ENCODE measurements around the gene PBX4.
A peak's percentile ranks its signal among the peaks of the same experiment; 100 is the strongest.
"Not testable (repeated sequence)": the region's sequence is repeated elsewhere in the genome, so short reads cannot be mapped to it uniquely, and the experiment has no call there.

PBX4 gene

DNA sequence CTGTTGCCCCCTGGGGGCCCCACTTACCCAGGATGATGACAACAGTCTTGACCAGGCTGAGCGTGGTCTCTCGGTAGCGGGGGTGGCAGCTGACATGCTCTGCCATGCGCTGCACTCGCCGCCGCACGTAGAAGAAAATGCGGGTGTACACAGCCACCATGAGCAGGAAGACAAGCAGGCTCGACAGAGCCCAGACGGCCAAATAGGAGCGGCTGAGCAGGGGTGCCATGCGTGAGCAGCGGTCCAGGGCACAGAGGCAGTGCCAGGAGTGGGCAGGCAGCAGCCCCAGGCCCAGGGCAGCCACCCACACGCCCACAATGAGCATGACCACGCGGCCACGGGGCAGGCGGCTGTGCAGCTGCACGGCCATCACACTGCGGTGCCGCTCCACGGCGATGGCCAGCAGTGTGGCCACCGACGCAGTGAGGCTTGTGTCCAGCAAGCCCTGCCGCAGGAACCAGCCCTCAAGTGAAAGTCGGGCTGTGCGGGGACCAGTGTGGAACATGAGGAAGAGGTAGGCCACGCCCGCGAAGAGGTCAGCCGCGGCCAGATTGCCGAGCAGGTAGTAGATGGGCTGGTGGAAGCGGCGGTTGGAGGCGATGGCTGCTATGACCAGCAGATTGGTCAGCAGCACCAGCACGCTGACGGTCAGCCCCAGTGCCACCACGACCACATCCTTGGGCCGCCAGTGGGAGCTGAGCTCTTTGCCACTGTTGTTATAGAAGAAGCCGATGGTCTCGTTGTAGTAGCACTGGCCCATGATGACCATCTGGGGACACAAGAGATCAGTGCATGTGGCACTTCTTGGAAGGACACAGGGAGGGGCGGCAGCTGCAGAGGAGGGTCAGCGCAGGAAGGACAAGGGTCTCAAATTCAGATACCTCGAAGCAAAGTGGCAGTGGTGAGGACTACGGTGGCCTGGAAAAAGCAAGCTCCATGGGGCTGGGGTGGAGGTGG lies 8.3 kb upstream of the PBX4 start:
- DNase-seq (ENCODE audit: low read depth, low spot score): no peak

DNA sequence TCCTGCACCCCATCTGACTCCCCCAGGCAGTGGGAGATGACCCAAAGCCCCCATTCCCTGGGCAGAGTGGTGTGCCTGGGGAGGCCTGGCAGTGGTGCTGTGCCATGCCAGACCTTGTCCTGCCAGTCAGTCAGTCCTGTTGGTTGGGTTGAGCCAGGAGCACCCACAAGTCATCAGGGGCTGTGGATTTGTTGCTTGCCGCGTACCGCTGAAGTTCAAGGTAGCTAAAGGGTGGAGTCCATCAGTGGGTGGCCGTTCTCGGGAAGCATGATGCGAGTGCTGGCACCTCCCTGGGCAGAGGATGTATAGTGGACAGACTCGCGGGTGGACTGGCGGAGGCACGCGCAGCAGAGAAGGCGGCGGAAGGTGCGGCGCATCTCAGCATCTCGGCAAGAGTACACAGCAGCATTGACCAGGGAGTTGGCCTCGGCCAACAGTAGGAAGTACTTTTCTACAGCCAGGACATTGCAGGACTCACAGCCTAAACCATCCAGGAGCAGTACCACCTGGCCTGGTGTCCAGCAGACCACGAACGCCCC lies 5.6 kb upstream of the PBX4 start:
- no peak for DNase-seq (ENCODE audit: low read depth, low spot score)

DNA sequence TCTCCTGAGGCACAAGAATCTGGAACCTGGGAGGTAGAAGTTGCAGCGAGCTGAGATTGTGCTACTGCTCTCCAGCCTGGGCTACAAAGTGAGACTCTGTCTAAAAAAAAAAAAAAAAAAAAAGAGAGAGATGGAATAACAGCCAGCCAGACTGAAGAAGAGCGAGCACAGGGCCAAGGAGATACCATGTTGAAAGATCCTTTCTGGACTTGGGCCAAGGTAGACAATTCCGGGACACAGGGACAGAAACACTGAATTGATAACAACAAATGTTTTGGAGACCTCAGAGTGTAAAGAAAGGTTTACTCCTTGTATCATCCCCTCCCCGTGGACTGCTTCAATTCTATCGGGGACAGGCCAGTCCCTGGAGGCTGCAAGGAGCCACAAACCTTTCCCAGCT lies 4.9 kb upstream of the PBX4 start:
- DNase-seq (ENCODE audit: low read depth, low spot score): no peak

DNA sequence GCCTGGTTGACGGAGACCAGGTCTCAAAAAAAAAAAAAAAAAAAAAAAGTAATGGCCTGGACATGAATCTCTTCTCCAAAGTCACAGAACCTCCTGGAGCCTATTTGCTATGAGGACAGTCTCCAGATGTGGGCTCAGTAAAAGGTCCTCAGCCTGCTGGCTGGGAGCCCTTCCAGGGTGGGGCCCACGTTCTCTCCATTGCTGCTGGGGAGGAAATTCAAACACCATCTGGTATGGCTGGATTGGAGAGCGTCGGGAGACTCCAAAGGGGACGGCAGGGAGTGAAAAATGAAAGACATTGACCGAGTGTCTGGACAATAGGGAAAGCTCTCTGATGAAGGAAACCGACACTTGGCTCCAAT lies 1.3 kb upstream of the PBX4 start:
- no peak for DNase-seq (ENCODE audit: low read depth, low spot score)

DNA sequence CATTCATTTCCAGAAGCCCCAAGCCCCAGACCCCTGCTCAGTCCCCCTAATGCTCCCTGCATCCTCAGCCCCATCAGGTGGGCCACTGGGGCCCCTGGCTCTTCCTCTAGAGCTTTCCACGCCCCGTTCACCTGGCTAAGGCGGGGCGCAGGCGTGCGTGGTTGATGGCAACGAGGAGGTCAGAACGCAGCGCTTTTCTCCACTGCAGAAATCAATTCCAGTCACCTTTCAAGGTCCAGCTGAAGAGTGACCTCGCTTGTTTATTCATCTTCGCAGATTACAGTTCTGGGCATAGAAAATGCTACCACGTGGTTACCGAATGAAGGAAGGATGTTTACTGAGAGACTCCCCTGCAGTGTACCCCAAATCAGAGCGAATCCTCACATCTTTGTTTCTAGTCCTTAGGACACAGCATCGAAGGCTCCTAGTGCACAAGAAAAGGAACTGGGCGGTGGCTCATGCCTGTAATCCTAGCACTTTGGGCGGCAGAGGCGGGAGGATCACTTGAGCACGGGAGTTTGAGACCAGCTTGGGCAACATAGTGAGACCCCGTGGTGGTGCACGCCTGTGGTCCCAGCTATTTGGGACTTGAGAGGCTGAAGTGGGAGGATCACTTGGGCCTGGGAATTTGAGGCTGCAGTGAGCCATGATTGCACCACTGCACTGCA lies 828 bp upstream of the PBX4 start:
- DNase-seq (ENCODE audit: low read depth, low spot score): no peak

DNA sequence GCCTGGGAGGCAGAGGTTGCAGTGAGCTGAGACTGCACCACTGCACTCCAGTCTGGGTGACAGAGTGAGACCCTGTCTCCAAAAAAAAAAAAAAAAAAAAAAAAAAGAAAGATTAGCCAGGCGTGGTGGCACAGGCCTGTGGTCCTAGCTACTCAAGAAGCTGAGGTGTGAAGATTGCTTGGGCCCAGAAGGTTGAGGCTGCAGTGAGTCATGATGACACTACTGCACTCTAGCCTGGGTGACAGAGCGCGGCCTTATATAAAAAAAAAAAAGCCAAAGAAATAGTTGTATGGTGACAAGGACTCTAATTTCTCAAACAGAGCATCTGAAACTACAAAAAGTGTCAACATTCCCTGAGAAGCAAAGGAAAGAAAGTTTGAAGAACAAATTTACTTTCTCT lies 3.4 kb downstream of the PBX4 start:
- DNase-seq (ENCODE audit: low read depth, low spot score): no peak

DNA sequence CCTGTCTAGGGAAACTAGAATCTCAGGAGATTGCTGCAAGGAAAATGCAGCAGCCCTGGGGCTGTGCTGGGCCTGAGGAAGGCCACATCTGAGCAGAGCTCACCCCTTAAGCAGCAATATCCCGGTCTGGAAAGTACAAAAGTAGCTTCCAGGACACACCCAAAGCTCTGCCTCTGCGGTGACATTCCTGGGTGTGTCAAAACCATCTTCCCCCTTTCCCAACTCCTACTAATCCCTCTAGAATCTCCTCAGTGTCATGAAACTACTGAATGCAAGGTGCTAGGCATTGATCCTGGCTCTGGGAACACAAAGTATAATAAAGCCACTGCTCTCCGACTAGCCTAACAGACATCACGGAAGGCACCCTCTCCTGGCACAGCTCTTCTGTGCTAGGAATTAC lies 5.0 kb downstream of the PBX4 start:
- DNase-seq (ENCODE audit: low read depth, low spot score): peak; percentile 77

DNA sequence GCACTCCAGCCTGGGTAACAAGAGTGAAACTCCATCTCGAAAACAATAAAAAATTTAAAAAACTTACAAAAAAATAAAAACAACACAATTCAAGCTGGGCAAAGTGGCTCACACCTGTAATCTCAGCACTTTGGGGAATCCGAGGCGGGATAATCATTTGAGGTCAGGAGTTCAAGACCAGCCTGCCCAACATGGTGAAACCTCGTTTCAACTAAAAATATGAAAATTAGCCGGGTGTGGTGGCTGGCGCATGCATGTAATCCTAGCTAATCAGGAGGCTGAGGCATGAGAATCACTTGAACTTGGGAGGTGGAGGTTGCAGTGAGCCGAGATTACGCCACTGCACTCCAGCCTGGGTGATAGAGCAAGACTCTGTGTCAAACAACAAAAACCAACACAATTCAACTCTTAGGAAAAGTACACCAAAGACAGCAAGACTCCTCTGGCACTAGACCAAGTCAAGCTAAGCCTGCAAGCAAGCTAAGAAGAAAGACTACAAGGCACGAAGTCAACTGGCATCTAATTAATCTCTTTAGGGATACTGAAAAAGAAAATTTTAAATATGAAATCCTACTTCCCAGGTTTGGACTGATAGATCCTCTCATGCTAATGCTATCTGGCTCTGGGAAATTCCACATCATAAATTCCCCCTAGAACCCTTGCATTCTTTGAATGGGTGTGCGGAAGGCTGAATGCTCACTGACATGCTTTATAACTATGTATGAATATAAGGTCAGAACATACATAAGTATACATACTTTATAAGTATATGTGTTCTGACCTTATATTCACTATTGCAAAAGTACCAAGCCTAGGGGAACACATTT lies 7.9 kb downstream of the PBX4 start:
- no peak for DNase-seq (ENCODE audit: low read depth, low spot score)

DNA sequence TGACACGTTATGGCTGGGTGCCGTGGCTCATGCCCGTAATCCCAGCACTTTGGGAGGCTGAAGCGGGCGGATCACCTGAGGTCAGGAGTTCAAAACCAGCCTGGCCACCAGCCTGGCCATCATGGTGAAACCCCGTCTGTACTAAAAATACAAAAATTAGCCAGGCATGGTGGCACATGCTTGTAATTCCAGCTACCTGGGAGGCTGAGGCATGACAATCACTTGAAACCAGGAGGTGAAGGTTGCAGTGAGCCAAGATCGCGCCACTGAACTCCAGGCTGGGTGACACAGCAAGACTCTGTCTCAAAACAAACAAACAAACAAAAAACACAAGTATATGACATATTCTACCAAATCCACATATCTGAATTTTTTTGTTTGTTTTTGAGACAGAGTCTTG lies 11.8 kb downstream of the PBX4 start:
- not testable (repeated sequence) for DNase-seq (ENCODE audit: low read depth, low spot score)

DNA sequence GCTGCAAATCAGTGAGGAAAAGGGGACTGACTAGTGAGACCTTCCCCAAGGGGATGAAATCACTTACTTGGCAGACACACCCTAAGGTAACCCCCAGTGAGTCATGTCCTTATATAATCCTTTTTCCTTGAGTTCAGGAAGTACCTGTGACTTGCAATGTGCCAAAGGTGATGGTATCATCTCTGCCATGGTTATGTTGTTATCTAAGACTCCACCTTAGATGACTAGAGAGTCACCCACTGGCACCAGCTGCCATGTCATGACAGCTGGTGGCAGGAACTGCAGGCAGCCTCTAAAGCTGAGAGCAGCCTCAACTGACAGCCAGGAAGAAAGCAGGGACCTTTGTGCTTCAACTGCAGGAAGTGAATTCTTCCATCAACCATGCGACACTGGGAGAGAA lies 12.5 kb downstream of the PBX4 start:
- no peak for DNase-seq (ENCODE audit: low read depth, low spot score)

DNA sequence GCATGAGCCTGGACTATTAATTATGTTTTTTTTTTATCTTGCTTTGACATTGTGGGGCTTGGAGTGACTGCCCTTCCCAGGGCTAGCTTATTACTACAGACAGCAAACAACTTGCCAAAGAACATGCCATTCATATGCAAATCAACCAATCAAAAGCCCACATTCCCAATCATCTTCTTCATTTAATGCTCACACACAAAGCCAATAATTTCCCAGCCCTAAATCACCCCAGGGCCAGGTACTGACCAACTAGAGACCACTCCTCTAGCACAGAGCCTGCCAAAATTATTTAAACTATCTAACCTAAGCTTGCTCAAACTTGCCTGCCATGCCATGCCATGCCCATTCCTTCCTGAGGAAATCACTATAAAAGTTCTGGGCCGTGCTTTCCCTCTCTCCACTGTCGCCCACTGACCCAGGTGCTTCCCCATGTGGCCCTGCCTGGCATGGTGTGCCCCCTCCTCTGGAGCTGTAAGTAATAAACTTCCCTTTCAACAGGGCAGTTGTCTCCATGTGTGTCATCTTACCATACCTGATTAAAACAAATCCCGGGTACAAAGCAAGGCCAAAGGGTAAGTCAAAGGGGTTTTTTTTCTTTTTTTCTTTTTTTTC lies 15.7 kb downstream of the PBX4 start:
- DNase-seq (ENCODE audit: low read depth, low spot score): no peak

DNA sequence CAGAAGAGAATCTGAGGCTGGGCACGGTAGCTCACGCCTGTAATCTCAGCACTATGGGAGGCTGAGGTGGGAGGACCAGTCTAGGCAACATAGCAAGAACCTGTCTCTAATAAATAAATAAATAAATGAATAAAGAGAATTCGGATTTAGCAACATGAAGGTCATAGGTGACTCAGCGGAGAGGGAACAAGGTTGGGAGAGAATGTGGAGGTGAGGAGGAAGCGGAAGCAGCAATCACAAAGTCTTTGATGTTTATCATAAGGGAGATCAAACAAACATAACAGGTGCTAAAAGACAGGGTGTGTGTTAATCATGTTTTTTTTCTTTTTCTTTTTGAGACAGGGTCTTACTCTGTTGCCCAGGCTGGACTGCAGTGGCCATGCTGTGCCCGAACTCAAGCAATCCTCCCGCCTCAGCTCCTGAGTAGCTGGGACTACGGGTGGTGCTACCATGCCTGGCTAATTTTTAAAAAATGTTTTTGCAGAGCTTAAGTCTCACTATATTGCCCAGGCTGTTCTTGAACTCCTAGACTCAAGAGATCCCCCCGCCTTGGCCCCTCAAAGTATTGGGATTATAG lies 16.3 kb downstream of the PBX4 start:
- no peak for DNase-seq (ENCODE audit: low read depth, low spot score)

DNA sequence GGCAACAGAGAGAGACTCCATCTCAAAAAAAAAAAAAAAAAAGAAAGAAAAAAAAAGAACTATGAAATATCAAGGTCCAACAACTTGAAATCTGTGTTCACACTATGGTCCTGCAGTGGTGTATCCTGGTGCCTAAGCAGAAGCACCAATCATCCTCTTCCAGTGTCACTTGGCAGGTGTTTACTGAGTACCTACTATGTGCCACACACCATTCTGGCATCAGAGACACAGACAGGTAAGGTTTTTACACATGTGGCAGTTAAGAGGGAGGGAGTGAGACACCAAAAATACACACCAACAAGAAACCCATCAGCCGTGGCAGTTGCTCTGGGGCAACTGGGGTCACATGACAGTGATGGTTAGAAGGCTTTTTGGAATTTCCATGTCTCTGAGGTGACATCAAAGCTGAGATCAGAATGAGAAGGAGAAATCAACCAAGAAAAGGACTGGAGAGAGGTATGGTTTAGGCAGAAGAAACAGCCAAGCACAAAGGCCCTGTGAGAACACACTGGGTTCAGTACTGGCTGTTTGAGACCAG lies 17.6 kb downstream of the PBX4 start:
- DNase-seq (ENCODE audit: low read depth, low spot score): no peak

DNA sequence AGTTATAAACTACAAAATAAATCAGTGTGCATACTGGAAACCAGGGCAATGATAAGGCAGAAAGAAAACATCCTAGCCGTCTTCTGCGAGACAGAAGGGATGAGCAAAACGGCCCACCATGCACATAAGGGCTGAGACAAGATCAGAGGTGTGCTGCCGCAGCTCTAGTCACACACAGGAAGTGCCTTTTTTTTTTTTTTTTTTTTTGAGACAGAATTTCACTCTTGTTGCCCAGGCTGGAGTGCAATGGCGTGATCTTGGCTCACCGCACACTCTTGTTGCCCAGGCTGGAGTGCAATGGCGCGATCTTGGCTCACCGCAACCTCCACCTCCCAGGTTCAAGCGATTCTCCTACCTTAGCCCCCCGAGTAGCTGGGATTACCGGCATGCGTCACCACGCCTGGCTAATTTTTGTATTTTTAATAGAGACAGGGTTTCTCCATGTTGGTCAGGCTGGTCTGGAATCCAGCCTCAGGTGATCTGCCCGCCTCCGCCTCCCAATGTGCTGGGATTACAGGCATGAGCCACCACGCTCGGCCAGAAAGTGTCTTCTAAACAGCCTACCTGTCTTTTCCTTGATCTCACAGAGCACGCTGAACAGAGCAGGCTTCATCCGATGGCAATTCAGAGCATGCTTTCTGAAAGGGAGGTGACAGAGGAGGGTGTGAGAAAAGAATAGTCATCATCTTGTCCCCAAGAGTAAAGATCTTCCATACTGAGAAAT lies 19.6 kb downstream of the PBX4 start:
- not testable (repeated sequence) for DNase-seq (ENCODE audit: low read depth, low spot score)

DNA sequence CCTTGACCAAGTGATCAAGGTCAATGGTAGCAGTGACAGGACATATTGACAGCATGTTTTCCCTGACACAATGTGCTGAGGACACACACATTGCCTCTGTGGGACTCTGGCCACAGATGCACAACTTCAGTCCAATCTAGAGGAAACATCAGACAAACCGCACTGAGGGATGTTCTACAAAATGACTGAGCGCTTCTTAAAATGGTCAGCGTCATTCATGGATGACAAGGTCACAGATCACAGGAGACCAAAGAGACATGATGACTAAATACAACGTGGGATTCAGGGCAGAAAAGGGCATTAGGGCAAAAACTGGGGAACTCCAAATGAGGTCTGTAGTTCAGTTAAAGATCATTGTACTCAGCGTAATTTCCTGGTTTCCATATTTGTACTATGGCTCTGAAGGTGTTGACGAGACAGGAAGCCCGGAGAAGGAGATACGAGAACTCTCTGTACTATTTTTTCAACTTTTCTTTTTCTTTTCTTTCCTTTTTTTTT lies 20.6 kb downstream of the PBX4 start:
- no peak for DNase-seq (ENCODE audit: low read depth, low spot score)

DNA sequence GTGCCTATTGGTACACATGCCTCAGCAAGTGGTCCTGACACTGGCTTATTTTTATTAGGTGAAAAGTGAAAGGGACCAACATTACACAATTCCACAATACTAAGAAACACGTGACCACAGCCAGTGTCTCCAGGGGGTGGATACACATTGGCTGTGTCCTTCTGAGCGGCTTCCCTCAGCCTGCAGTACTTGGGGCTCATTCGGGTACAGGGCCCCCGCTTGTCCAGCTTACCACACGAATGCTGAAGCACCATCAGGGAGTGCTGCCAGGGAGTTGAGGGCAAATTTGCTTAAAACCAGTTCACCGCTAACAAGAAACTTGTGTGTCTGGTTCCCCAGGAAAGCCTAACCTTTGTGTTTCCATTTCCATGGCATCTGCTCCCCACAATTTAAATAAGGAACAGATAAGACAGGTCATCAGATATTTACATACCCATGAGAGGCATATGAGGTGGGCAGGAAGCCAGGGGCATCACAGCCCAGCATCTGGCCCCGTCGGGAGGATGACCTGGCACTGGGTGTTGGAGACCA lies 23.3 kb downstream of the PBX4 start:
- no peak for DNase-seq (ENCODE audit: low read depth, low spot score)

DNA sequence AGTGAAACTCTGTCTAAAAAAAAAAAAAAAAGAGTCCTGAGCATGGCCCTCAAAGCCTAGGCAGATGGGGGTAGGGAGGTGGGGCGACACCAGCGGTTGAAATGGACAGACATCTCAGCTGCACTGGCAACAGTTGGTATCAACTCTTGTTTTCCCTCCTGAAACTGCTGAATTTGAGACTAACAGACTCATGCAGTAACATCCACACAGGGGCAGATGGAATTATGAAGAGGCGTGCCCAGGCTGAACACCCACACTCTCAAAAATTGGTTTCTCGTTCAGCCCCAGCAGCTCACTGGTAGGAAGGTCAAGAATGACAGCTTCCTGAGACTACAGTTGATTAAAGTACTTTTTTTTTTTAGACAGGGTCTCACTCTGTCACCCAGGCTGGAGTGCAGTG lies 24.1 kb downstream of the PBX4 start:
- no peak for DNase-seq (ENCODE audit: low read depth, low spot score)

DNA sequence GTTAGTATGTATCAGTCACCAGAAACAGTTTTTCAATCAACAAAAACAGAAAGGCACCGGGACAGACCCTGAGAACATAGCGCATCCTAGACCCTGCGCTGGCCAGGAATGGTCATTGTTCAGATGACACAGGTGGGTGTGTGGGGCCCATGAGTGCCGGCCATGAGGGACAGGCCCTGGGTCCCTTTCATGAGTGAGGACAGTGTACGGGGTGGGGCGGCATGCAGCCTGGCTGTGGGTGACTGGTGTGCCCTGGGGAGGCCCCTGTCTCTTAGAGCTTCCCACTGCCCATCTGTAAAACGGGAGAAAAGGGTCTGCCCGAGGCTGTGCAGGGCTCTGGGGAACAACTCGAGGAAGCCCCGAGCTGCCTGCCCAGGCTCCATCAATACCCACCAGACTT lies 25.8 kb downstream of the PBX4 start:
- DNase-seq (ENCODE audit: low read depth, low spot score): no peak

DNA sequence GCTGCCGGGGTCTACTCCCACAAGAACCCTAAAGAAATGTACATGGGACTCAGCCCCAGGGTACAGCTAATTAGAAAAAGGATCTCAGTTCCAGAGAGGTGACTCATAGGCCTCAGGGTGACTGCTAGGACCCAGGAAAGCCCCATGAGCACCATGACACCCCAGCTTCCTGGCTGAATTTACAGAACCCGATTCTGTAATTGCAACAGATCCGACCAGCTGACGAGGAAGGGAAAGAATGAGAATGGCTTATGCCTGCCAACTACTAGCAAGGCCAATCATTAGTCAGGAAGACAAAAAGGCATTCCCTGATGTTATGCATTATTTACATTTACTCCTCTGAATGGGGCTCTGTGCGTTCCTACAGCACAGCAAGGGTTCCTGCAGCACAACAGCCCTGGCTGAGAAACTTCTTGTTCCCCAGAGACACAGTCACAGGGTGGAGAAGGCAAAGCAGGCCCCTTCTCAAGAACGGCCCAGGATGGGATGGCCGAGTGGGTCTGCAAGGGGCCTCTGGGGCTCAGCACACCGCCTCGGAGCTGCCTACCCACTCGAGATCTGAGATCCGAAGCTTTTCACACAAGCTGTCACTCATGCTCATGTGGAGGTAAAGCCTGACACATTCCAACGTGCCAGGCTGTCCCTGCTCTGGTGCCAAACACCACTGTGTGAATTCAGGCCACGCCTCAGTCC lies 27.2 kb downstream of the PBX4 start:
- DNase-seq (ENCODE audit: low read depth, low spot score): peak; percentile 83

Measured in ELF-1 (cell line).